GM19099 (cell line): ENCODE results near the gene GRID1.

Source experiments
- POLR2A ChIP-seq: IDR thresholded peaks from 3 replicates; pipeline ENCODE4 v1.6.1; 2011; ENCODE audit warnings: low read depth; ENCODE audit not compliant: insufficient read length; ENCODE audit errors: extremely low read depth

GRID1 gene

GRCh38 chr10:86262688-86263181 lies 103.9 kb downstream of the GRID1 start:
- TF ChIP-seq POLR2A, result no peak

DNA sequence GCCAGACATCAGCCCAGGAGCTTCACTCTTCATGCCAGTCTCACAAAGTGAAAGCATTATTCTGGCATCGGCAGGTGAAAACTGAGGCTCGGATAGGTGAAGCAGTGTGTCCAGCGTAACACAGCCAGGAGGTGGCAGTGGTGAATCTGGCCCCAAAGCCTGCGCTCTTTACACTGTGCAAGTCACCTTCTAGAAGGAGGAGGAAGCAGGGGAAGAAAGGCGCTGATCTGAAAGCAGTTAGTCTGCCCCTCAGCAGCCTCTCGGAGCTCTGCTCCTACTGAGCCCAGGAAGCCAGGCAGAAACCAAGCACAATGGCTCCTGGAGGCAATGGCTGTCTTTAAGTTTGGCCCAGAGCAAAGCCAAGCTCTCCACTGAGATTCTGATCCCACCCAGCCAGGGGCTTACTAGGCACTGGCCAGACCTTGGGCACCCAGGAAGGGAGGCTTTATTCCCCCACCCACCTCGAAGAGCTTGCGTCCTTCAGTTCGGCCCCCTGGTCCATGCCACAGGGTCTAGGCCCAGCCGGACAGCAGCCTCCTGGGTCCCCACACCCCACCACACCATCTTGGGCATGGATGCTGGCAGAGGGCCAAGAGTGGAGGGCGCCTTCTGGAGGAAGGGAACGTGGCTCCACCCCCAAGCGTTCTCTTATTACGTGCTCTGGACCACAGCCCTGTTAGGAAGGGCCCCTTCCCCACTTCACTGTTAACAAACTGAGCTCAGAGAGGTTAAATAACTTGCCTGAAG lies 104.5 kb downstream of the GRID1 start:
- TF ChIP-seq POLR2A, result no peak

- no peak for TF ChIP-seq POLR2A
Observed at GRCh38 chr10:86261470-86261869, 105.1 kb downstream of the GRID1 start.

DNA sequence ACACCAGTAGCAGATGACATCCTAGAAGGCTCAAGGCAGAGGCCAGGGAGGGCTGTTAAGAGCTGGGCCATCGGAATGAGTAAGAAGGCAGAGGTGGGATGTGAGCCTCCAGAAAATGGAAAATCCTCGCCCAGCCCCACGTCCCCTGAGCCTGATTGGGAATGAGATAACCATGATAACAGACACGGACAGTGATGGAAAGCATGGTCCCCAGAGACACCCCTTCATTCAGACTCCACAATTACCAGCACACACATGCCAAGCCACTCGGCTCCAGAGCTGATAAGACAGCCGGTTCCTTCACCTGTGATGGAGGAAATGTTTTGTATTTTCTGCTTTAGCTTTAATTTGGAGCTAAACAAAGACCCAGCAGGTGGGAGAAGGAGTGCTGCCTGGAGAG lies 106.0 kb downstream of the GRID1 start:
- TF ChIP-seq POLR2A, result no peak

DNA sequence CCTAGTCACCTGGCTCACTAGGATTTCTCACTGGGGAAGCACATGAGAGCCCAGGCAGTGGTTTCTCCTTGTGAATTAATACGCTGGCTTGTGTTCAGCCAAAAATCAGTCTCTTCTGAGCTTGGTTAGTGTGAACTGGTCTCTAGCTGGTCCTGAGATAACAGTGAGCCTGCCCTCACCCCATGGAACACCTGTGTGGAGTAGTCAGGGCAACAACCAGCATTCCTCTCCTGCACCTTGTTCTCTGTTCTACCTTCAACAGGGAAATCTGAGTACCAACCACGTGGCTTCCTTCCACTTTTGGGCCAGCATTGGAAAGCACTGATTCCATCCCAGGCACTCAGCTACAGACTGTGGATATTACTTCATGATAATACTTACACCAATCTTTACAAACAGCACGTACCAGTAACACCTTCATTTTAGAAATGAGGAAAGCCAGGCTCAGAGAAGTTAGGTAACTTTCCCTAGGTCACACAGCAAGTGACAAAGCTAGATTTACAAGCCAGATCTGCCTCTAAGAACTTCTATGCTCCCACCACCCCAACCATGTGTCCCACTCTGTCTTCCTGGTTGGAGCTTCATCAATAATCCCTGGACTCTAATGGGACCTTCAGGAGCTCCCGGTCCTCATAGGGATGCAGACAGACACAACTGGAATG lies 106.6 kb downstream of the GRID1 start:
- no peak for TF ChIP-seq POLR2A

DNA sequence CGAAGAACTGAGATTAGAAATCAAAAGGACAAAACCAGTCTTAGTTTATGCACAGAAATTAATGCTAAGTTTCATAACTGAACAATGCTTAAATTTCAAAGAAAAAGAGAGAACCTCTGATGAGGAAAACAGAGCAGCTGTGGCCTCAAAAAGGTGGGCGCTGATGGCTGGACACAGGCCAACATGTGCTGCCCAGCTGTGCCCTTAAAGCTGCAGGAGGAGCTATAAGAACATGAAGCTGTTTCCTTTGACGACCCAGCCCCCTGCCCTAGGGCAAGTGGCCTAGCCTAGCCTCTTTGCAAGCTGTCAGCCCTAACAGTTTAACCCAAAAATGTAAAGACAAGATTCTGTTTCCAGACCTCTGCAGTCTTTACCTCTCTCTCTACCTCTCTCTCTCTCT lies 107.7 kb downstream of the GRID1 start:
- TF ChIP-seq POLR2A, result no peak

DNA sequence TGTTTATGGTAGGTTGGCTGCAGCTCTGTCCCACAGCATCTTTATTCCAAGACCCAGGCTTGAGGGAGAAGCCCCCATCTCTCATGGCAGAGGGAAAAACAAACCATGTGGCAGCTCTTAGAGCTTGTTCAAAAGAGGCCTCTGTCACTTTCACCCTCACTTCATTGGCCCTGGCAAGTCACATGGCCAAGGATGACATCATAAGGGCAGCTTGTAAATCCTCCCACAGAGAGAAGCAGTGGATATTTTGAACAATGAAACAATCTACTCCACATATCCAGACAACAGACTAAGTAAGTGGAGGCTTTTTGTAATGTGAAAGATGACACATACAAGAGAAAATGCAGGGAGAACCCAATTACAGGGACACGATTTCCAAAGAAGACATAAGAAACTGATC lies 108.1 kb downstream of the GRID1 start:
- TF ChIP-seq POLR2A, result no peak

DNA sequence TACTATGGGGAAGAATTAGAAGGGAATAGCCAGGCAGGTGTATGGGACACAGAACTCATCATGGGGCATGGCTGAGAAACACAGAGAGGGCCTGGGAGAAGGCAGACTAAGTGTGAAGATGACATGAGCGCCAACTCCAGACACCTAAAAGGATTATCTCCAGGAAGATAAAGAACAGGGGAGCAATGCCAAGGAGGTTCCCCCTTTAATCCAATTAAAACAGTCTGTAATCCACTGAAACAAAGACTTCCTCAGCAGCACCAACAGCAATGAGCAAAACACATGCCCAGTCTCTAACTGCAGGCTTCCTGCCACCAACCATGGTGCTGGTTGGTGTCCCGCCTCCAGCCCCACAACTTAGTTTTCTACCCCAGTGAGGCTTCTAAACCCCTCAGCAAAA lies 108.9 kb downstream of the GRID1 start:
- no peak for TF ChIP-seq POLR2A

GRCh38 chr10:86256690-86257315 lies 109.8 kb downstream of the GRID1 start:
- no peak for TF ChIP-seq POLR2A

- TF ChIP-seq POLR2A, result no peak
Observed at GRCh38 chr10:86255405-86256251, 111.0 kb downstream of the GRID1 start.

GRCh38 chr10:86254526-86255174 lies 111.9 kb downstream of the GRID1 start:
- TF ChIP-seq POLR2A, result no peak

- TF ChIP-seq POLR2A, result no peak
Observed at GRCh38 chr10:86254081-86254480, 112.5 kb downstream of the GRID1 start.

DNA sequence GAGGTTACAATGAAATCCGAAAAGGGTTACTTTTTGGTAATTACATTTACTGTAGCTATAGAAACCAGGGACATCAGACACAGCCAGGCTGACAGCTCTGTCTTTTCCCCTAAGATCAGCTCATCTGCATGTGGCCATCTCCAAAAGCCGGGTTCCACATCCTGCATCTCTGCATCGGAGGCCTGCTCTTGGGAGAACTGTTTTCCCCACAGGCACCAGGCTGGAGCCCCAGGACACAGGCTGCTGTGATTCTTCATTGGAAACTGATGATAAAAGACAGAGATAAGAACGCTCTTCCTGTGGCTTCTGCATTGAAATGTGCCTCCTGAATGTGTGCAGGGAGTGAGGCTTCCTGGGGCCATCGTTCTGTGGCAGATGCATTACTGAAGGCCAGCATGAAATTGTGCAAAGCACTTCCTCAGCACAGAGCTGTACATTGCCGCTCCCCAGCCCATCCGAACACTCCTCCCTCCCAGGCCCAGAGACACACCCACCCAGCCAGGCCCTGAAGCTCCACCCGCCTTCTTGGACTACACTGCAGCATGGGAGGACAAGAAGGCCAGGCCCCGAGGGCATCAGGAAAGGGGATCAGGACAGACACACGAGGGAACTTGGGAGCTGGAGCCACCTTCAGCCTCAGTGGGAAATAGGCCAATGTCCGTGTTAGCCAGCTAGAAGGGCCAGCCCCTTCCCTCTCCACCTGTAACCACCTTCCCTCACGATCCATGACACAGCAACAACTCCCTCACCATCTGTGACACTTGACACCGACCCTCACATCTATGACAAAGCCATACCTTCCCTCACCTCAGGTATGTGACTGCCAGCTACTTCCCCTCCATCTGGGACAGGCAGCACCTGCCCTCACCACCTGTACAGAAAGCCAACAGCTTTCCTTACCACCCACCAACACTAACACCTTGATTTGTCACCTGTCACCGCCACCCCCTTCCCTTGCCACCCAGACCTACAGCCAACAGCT lies 113.2 kb downstream of the GRID1 start:
- TF ChIP-seq POLR2A, result no peak
